HL-60 (cell line): ENCODE results near the gene GANAB.
A peak's percentile ranks its signal among the peaks of the same experiment; 100 is the strongest.

Source experiments
- CTCF ChIP-seq: IDR thresholded peaks from one replicate; pipeline ENCODE4 v1.5.1; 2011; ENCODE audit warnings: low read length, control low read depth, inconsistent platforms; ENCODE audit not compliant: insufficient read depth
- GABPA ChIP-seq: IDR thresholded peaks from 2 replicates; pipeline ENCODE4 v1.6.1; 2012; ENCODE audit warnings: low read depth
- POLR2AphosphoS5 ChIP-seq: IDR thresholded peaks from 2 replicates; pipeline ENCODE4 v1.6.1; 2012; ENCODE audit warnings: low read depth
- TF ChIP-seq, protein P1 (sequence below): IDR thresholded peaks from 2 replicates; pipeline ENCODE4 v1.6.1; 2012; ENCODE audit warnings: low read depth; ENCODE audit not compliant: insufficient replicate concordance

- TF ChIP-seq CTCF (no peak), POLR2AphosphoS5 (peak; percentile 64; the same call in 1 of the 2 replicates), GABPA (no peak)
- TF ChIP-seq, protein P1, sequence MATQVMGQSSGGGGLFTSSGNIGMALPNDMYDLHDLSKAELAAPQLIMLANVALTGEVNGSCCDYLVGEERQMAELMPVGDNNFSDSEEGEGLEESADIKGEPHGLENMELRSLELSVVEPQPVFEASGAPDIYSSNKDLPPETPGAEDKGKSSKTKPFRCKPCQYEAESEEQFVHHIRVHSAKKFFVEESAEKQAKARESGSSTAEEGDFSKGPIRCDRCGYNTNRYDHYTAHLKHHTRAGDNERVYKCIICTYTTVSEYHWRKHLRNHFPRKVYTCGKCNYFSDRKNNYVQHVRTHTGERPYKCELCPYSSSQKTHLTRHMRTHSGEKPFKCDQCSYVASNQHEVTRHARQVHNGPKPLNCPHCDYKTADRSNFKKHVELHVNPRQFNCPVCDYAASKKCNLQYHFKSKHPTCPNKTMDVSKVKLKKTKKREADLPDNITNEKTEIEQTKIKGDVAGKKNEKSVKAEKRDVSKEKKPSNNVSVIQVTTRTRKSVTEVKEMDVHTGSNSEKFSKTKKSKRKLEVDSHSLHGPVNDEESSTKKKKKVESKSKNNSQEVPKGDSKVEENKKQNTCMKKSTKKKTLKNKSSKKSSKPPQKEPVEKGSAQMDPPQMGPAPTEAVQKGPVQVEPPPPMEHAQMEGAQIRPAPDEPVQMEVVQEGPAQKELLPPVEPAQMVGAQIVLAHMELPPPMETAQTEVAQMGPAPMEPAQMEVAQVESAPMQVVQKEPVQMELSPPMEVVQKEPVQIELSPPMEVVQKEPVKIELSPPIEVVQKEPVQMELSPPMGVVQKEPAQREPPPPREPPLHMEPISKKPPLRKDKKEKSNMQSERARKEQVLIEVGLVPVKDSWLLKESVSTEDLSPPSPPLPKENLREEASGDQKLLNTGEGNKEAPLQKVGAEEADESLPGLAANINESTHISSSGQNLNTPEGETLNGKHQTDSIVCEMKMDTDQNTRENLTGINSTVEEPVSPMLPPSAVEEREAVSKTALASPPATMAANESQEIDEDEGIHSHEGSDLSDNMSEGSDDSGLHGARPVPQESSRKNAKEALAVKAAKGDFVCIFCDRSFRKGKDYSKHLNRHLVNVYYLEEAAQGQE, result no peak
Measured at GRCh38 chr11:62665599-62666258, 19.3 kb upstream of the GANAB start.
